ENCODE results near the gene PSMG4.

DNA sequence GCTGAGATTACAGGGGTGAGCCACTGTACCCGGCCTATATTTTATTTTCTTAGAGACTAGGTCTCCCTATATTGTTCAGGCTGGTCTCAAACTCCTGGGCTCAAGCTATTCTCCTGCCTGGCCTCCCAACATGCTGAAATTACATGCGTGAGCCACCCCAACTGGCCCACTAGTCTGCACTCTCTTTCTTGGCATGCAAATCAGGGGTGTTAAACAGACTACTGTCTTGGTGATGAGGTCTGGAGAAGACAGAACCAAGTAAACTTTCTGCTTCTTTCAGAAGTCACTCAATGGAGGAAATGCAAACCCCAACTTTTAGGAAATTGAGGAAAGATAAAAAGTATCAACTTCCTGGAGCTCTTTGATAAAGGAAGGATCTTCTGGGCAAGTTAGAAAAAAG is 23.3 kb upstream of the PSMG4 start:
- no peak for TF ChIP-seq CEBPB (IDR thresholded peaks at IDR 0.05; ENCODE audit: low read depth, low read length)
- TF ChIP-seq EZH2 (IDR thresholded peaks at IDR 0.05; ENCODE audit: low read depth, low read length, severe bottlenecking) = no peak
- no peak for TF ChIP-seq POLR2A (IDR thresholded peaks at IDR 0.05; ENCODE audit: control extremely low read depth in 1 of 2, low read depth in 2 of 2, low read length in 2 of 2)
- TF ChIP-seq, protein P1, sequence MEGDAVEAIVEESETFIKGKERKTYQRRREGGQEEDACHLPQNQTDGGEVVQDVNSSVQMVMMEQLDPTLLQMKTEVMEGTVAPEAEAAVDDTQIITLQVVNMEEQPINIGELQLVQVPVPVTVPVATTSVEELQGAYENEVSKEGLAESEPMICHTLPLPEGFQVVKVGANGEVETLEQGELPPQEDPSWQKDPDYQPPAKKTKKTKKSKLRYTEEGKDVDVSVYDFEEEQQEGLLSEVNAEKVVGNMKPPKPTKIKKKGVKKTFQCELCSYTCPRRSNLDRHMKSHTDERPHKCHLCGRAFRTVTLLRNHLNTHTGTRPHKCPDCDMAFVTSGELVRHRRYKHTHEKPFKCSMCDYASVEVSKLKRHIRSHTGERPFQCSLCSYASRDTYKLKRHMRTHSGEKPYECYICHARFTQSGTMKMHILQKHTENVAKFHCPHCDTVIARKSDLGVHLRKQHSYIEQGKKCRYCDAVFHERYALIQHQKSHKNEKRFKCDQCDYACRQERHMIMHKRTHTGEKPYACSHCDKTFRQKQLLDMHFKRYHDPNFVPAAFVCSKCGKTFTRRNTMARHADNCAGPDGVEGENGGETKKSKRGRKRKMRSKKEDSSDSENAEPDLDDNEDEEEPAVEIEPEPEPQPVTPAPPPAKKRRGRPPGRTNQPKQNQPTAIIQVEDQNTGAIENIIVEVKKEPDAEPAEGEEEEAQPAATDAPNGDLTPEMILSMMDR (IDR thresholded peaks at IDR 0.05; ENCODE audit: control extremely low read depth in 1 of 3, insufficient read depth in 1 of 3, low read depth in 1 of 3, low read length in 3 of 3) = no peak
- no peak for TF ChIP-seq CBX5 (IDR thresholded peaks at IDR 0.05; ENCODE audit: low read depth, low read length)
- TF ChIP-seq KDM4A (IDR thresholded peaks at IDR 0.05; ENCODE audit: low read depth, low read length, severe bottlenecking) = no peak
- TF ChIP-seq SIX5 (IDR thresholded peaks at IDR 0.05; ENCODE audit: low read depth, low read length) = no peak
- no peak for TF ChIP-seq ASH2L (IDR thresholded peaks at IDR 0.05; ENCODE audit: low read length)
- TF ChIP-seq TAF7 (optimal IDR thresholded peaks at IDR 0.05; ENCODE audit: borderline replicate concordance, low read depth, low read length) = no peak
- no peak for TF ChIP-seq BCL11A (IDR thresholded peaks at IDR 0.05; ENCODE audit: low read depth in 2 of 2, low read length in 2 of 2)
- no peak for TF ChIP-seq RAD21 (IDR thresholded peaks at IDR 0.05 in 1 of 2, conservative IDR thresholded peaks at IDR 0.05 in 1 of 2; ENCODE audit: low read depth in 2 of 2, low read length in 2 of 2)
- TF ChIP-seq GABPA (IDR thresholded peaks at IDR 0.05; ENCODE audit: borderline replicate concordance, insufficient read depth, low read length) = no peak
- TF ChIP-seq FOSL1 (IDR thresholded peaks at IDR 0.05; ENCODE audit: insufficient read depth, low read depth, low read length) = no peak

Data from H1 (cell line).